ENCODE results near the gene SLC34A3.

The SLC34A3 gene

DNA sequence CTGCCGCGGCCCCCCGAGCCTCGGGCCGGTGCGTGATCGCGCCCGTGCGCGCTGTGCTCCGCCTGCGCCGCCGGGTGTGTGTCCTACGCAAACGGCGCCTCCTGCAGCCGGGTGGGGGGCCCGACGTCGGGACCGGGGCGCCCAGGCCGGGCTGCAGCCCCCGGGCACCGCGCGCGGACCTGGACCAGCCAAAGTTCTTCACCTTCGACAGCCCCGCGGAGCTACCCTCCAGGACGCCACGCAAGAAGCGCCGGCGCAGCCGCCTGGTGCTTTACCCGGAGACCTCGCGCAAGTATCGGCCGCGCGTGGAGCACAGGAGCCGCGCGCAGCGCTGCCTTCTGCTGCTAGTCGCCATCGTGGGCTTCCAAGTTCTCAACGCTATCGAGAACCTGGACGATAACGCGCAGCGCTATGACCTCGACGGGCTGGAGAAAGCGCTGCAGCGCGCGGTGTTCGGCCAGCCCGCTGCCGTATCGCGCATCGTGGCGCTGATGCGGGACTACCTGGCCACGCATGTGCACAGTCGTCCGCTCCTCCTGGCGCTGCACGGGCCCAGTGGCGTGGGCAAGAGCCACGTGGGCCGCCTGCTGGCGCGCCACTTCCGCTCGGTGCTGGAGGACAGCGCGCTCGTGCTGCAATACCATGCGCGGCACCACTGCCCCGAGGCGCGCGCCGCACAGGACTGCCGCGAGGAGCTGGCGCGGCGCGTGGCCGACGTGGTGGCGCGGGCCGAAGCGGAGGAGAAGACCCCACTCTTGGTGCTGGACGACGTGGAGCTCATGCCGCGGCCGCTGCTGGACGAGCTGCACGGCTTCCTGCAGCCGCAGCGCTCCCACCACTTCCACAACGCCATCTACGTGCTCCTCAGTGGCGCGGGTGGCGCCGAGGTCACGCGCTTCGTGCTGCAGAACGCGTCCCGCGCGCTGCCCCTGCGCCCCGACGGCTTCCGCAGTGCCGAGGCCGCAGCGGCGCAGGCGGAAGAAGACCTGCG lies 48.3 kb downstream of the SLC34A3 start:
- no peak for DNase-seq

GRCh38 chr9:137279741-137280473 lies 49.2 kb downstream of the SLC34A3 start:
- no peak for DNase-seq

DNA sequence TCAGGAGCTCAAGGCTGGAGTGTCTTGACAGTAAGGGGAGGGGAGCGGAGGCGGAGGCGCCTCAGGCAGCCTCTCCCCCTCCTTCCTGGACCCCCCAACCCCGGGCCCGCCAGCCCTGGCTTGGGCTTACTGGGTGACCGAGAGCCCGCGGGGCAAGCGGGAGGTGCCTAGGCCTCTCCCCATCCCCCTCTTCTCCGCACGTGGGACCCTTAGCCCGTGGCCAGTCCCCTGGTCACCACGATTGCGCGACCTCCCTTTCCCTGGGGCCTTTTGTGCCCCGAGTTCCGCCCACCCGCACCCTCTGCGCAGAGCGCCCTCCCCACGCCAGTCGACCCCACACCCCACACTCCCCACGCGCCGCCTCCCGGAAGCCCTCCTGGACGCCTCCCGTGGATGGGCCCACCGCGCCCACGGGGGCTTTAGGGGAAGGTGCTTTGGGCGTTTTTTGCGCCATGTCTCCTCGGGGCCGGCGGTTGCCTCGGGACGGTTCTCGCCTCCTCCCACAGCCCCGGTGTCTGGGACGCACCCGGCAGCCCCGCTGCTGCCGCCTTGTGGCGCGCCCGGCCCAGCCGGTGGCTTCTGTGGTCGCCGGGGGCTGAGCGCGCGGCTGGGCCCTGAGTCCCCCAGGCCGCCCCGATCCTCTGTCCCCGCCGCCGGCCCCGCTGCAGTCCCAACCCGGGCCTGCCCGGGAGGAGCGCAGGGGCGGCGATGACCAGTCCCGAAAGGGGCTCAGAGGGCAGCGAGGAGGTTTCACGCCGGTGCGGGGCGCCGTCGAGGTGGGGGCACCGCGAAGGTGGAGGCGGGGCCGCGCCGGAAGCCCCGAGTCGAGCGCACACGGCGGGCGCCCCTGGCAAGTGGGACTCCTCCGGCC lies 50.0 kb downstream of the SLC34A3 start:
- no peak for DNase-seq

- DNase-seq: no peak
Measured at GRCh38 chr9:137281345-137282116, 50.8 kb downstream of the SLC34A3 start.
